H1 (cell line): ENCODE data around the gene NCKIPSD. TPM values are rescaled to one million over a fixed set of nuclear protein-coding genes. Genes with fewer than 3 reads are reported as not detected.

Source experiments
- ASH2L ChIP-seq: fragments of 200-600, 300-600 bp; sonication (generic); IDR thresholded peaks from one replicate; pipeline ENCODE4 v1.7.1; 2017; ENCODE audit warnings: low read length
- BCL11A ChIP-seq, 2 experiments: IDR thresholded peaks; one replicate each; pipeline ENCODE4 v1.6.1; 2011; ENCODE audit warnings: low read depth in 2 of 2, low read length in 2 of 2, mild to moderate bottlenecking in 2 of 2
- CBX8 ChIP-seq: fragments of 300-800, 300-1000 bp; sonication (generic); IDR thresholded peaks from 2 replicates; pipeline ENCODE4 v1.7.1; 2016; ENCODE audit warnings: low read depth, low read length, borderline replicate concordance
- CEBPB ChIP-seq: IDR thresholded peaks from 2 replicates; pipeline ENCODE4 v1.6.1; 2012; ENCODE audit warnings: low read depth, low read length
- CHD1 ChIP-seq: IDR thresholded peaks from 2 replicates; pipeline ENCODE4 v1.6.1; 2012; ENCODE audit warnings: low read depth, low read length, improper control_type of control experiment
- CTBP2 ChIP-seq: IDR thresholded peaks from 2 replicates; pipeline ENCODE4 v1.7.0; 2011; ENCODE audit warnings: borderline replicate concordance, mild to moderate bottlenecking, moderate library complexity, mixed read lengths, low read length; ENCODE audit not compliant: insufficient read depth, insufficient read length
- EP300 ChIP-seq, 2 experiments: IDR thresholded peaks; 1 replicate in 1 of 2; 2 replicates in 1 of 2; pipeline ENCODE4 v1.6.1; 2011 to 2012; ENCODE audit warnings: low read depth in 2 of 2, low read length in 2 of 2, mild to moderate bottlenecking in 2 of 2, borderline replicate concordance in 1 of 2, inconsistent platforms in 1 of 2, moderate library complexity in 1 of 2
- EZH2 ChIP-seq: fragments of 200-600 bp; sonication (generic); IDR thresholded peaks from 2 replicates; pipeline ENCODE4 v1.7.1; 2012; ENCODE audit warnings: low read depth, mild to moderate bottlenecking, moderate library complexity, low read length, inconsistent platforms; ENCODE audit not compliant: severe bottlenecking
- JUND ChIP-seq: IDR thresholded peaks from 2 replicates; pipeline ENCODE4 v1.6.1; 2011; ENCODE audit warnings: mild to moderate bottlenecking, improper control_type of control experiment, low read length
- MAFK ChIP-seq: IDR thresholded peaks from 2 replicates; pipeline ENCODE4 v1.6.1; 2012; ENCODE audit warnings: low read depth, mild to moderate bottlenecking, improper control_type of control experiment, low read length
- NANOG ChIP-seq: IDR thresholded peaks from 2 replicates; pipeline ENCODE4 v1.6.1; 2011; ENCODE audit warnings: low read length, low read depth, mild to moderate bottlenecking, inconsistent platforms; ENCODE audit not compliant: insufficient read depth, poor library complexity, severe bottlenecking
- PHF8 ChIP-seq: fragments of 200-600 bp; sonication (generic); conservative IDR thresholded peaks from 2 replicates; pipeline ENCODE4 v1.7.1; 2012; ENCODE audit warnings: low read depth, mild to moderate bottlenecking, inconsistent platforms, low read length, moderate library complexity
- POLR2A ChIP-seq, 2 experiments: IDR thresholded peaks; 1 replicate in 1 of 2; 2 replicates in 1 of 2; pipeline ENCODE4 v1.6.1; 2011; ENCODE audit warnings: low read depth in 2 of 2, low read length in 2 of 2, mild to moderate bottlenecking in 2 of 2; ENCODE audit errors: control extremely low read depth in 1 of 2
- RNF2 ChIP-seq: fragments of 200-900, 300-1000 bp; sonication (generic); IDR thresholded peaks from 2 replicates; pipeline ENCODE4 v1.7.1; 2016; ENCODE audit warnings: borderline replicate concordance, low read depth, mild to moderate bottlenecking, antibody characterized with exemption, low read length; ENCODE audit not compliant: poor library complexity, severe bottlenecking; ENCODE audit errors: missing control alignments
- SIN3A ChIP-seq, 2 experiments: IDR thresholded peaks in 1 of 2; conservative IDR thresholded peaks in 1 of 2; 2 replicates each; pipeline ENCODE4 v1.6.1; 2011 to 2012; ENCODE audit warnings: low read length in 2 of 2, improper control_type of control experiment in 1 of 2, low read depth in 1 of 2, mild to moderate bottlenecking in 1 of 2
- SP4 ChIP-seq: IDR thresholded peaks from 2 replicates; pipeline ENCODE4 v1.6.1; 2012; ENCODE audit warnings: low read length, inconsistent platforms
- TAF7 ChIP-seq: optimal IDR thresholded peaks from 2 replicates; pipeline ENCODE3; 2011; ENCODE audit warnings: low read depth, mild to moderate bottlenecking, inconsistent platforms, low read length, moderate library complexity, borderline replicate concordance
- TCF12 ChIP-seq: IDR thresholded peaks from 2 replicates; pipeline ENCODE4 v1.6.1; 2011; ENCODE audit warnings: low read depth, mild to moderate bottlenecking, low read length
- TEAD4 ChIP-seq: IDR thresholded peaks from 2 replicates; pipeline ENCODE4 v1.6.1; 2012; ENCODE audit warnings: low read depth, low read length, inconsistent platforms, mixed read lengths
- YY1 ChIP-seq: IDR thresholded peaks from 2 replicates; pipeline ENCODE4 v1.6.1; 2011; ENCODE audit warnings: low read depth, mild to moderate bottlenecking, low read length
- polyA plus RNA-seq, 7 experiments: library from polyadenylated mRNA; depleted of rRNA in 3 of 7; stranded (reverse) in 5 of 7; unstranded in 2 of 7; fragments of >200 nt in 5 of 7; fragments of 200-250 nt in 2 of 7; gene quantifications; 1 replicate in 5 of 7; 2 replicates in 1 of 7; 4 replicates in 1 of 7; pipeline versions ENCODE4 v1.2.1 to v1.2.3, GENCODE V29; 2011 to 2013; ENCODE audit warnings: missing spikeins in 2 of 7, mixed read lengths in 2 of 7
- total RNA-seq: library from RNA; stranded (reverse); fragmentation: NEBNext Ultra II Directional; extraction: Animal tissue kit (Norgen Biotek cat#: 25700); gene quantifications from 2 replicates; pipeline ENCODE4 v1.2.1, GENCODE V29; 2021
- TF ChIP-seq, protein P1 (sequence below): IDR thresholded peaks from 2 replicates; pipeline ENCODE4 v1.6.1; 2012; ENCODE audit warnings: inconsistent platforms
- TF ChIP-seq, protein P2 (sequence below): IDR thresholded peaks from 2 replicates; pipeline ENCODE4 v1.6.1; 2012; ENCODE audit warnings: inconsistent platforms

The NCKIPSD gene
- total and polyA plus RNA-seq, 2 of the 8 experiments (the other 6 are each of a cell fraction or from before 2014, with no cell fraction given) = 34.7 to 91.8 TPM

DNA sequence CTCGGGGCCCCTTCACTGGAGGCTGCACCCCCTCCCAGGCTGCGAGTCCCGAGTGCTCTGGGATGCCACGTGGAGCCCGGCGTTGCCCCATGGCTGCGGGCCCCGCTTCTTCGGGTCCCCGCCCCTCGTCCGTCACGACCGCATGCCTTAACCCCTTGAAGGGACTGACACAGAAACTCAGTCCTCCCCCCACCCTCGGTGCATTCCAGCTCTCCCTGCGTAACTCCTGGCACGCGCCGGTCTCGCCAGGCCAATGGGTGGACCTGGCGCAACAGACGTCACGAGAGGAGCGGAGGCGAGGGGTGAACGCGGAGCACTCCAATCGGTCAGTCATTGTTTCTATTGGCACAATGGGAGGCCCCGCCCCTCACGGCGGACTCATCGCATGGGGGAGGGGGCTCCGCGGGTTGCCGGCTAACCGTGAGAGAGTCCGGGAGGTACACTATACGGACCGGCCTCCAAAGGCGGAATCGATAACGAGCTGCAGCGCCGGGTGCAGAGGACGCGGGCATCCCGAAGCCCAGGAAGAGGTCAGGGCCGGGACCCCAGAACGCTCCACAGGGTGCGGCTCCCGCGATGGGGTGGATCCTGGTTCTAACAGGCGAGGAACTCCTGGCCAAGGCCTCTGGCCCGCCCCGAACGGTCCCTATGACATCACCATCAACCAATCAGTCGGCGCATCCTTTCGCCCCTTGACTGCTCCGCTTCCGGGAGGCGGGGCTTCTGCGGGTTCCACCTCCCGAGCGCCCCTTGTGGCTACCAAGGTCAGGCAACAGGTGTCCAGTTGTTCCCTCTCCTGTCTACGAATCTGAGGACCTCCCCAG lies 22.0 kb downstream of the NCKIPSD start (continued):
- TF ChIP-seq TAF7 = peak; percentile 80
- TF ChIP-seq MAFK = no peak
- TF ChIP-seq, protein P1, sequence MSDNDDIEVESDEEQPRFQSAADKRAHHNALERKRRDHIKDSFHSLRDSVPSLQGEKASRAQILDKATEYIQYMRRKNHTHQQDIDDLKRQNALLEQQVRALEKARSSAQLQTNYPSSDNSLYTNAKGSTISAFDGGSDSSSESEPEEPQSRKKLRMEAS = peak; percentile 98
- TF ChIP-seq EZH2 = no peak
- TF ChIP-seq, protein P2, sequence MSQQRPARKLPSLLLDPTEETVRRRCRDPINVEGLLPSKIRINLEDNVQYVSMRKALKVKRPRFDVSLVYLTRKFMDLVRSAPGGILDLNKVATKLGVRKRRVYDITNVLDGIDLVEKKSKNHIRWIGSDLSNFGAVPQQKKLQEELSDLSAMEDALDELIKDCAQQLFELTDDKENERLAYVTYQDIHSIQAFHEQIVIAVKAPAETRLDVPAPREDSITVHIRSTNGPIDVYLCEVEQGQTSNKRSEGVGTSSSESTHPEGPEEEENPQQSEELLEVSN = peak; percentile 92
- TF ChIP-seq NANOG = peak; percentile 55
- no peak for TF ChIP-seq RNF2
- TF ChIP-seq YY1 = peak; percentile 69; the same call in 1 of the 2 replicates
- TF ChIP-seq JUND = peak; percentile 88; the same call in 1 of the 2 replicates
- TF ChIP-seq CEBPB = no peak
- peak; percentile 90 for TF ChIP-seq PHF8
- peak; percentile 52 for TF ChIP-seq CTBP2
- TF ChIP-seq SIN3A (conservative IDR thresholded peaks at IDR 0.05 in 1 of 2, IDR thresholded peaks at IDR 0.05 in 1 of 2; ENCODE audit: low read depth in 1 of 2, low read length in 2 of 2) = peak; percentile 31 to 65; a peak in 2 of 4 replicates
- TF ChIP-seq POLR2A (IDR thresholded peaks at IDR 0.05; ENCODE audit: control extremely low read depth in 1 of 2, low read depth in 2 of 2, low read length in 2 of 2) = peak in 1 of 2 experiments; percentile 68; a peak in 2 of 3 replicates
- peak; percentile 91 for TF ChIP-seq ASH2L
- no peak for TF ChIP-seq CHD1
- TF ChIP-seq SP4 = peak; percentile 35; the same call in 1 of the 2 replicates
- no peak for TF ChIP-seq CBX8
- TF ChIP-seq EP300 (IDR thresholded peaks at IDR 0.05; ENCODE audit: borderline replicate concordance in 1 of 2, low read depth in 2 of 2, low read length in 2 of 2) = peak in 1 of 2 experiments; percentile 85; a peak in 1 of 3 replicates
- peak; percentile 98 for TF ChIP-seq TEAD4
- TF ChIP-seq BCL11A (IDR thresholded peaks at IDR 0.05; ENCODE audit: low read depth in 2 of 2, low read length in 2 of 2) = no peak
- TF ChIP-seq TCF12 = peak; percentile 64; the same call in 1 of the 2 replicates
